Measurements from ENCODE around the gene XKR7. TPM values are rescaled to one million over a fixed set of nuclear protein-coding genes. Genes with fewer than 3 reads are reported as not detected.

The XKR7 gene
- total RNA-seq, 2 donors from 2014 or later: 0.05 TPM; not detected in 1

DNA sequence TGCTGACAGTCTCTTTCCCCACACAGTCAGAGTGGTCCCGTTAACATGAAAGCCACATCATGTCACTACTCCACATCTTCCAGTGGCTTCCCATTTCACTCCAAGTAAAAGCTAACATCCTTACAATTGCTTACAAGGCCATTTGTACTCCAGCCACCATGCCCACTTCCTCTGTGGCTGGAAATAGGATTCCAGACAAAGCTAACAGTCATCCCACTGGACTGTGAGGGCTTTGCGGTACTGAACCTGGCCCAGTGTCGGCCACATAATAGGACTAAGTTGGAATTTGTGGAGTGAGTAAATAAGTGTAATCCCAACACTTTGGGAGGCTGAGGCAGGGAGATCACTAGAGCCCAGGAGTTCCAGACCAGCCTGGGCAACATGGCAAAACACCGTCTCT, 53.1 kb downstream of the XKR7 start:
- Histone ChIP-seq H3K4me1 (replicated peaks) (no peaks in the 10 kb centered on the region), H3K9me3 (no peaks in the 10 kb centered on the region), H3K4me3 (no peak overlapping the region), H3K27me3 (replicated peaks; ENCODE audit: insufficient read depth) (no peaks in the 10 kb centered on the region), H3K27ac (no peak overlapping the region), H3K36me3 (no peaks in the 10 kb centered on the region)
- no peak for TF ChIP-seq CTCF (IDR thresholded peaks at IDR 0.05)
- no peak for TF ChIP-seq POLR2A (IDR thresholded peaks at IDR 0.05)
- TF ChIP-seq POLR2AphosphoS5 (IDR thresholded peaks at IDR 0.05): no peak
- intact Hi-C loops (cut with DNase I): no loop called here
- 86% methylated on average over 4 of the region's 4 CpGs for WGBS
- DNase-seq (ENCODE audit: low spot score): no peak

DNA sequence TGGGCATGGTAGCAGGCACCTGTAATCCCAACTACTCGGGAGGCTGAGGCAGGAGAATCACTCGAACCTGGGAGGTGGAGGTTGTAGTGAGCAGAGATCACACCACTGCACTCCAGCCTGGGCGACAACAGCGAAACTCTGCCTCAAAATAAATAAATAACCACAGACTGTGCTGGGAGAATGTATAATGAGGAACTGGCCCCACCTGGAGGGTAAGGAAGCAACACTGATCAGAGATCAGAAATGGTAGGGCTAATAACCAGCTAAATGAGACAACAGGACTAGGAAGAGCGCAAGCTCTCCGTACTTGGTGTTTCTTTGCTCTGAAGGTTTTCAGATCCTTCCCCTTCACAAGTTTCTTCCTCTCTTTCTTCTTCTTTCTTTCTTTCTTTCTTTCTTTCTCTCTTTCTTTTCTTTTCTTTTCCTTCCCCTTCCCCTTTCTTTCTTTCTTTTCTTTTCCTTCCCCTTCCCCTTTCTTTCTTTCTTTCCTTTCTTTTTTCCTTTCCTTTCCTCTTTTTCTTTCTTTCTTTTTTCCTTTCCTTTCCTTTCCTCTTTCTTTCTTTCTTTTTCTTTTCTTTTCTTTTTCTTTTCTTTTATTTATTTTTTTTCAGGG, 56.8 kb downstream of the XKR7 start:
- TF ChIP-seq POLR2A (IDR thresholded peaks at IDR 0.05) (no peak), POLR2AphosphoS5 (IDR thresholded peaks at IDR 0.05) (no peak), CTCF (IDR thresholded peaks at IDR 0.05) (no peak)
- WGBS: 84% methylated on average over 6 of the region's 6 CpGs
- no peaks in the 10 kb centered on the region for H3K4me1 ChIP-seq (replicated peaks)
- no peak for DNase-seq (ENCODE audit: low spot score)
- H3K4me3 ChIP-seq: no peak overlapping the region
- intact Hi-C loops (cut with DNase I): no loop called here
- no peaks in the 10 kb centered on the region for H3K27me3 ChIP-seq (replicated peaks; ENCODE audit: insufficient read depth)
- no peaks in the 10 kb centered on the region for H3K36me3 ChIP-seq
- H3K9me3 ChIP-seq: no peaks in the 10 kb centered on the region
- H3K27ac ChIP-seq: no peak overlapping the region

GRCh38 chr20:32027643-32028042, 59.7 kb downstream of the XKR7 start:
- intact Hi-C loops (cut with DNase I): no loop called here

DNA sequence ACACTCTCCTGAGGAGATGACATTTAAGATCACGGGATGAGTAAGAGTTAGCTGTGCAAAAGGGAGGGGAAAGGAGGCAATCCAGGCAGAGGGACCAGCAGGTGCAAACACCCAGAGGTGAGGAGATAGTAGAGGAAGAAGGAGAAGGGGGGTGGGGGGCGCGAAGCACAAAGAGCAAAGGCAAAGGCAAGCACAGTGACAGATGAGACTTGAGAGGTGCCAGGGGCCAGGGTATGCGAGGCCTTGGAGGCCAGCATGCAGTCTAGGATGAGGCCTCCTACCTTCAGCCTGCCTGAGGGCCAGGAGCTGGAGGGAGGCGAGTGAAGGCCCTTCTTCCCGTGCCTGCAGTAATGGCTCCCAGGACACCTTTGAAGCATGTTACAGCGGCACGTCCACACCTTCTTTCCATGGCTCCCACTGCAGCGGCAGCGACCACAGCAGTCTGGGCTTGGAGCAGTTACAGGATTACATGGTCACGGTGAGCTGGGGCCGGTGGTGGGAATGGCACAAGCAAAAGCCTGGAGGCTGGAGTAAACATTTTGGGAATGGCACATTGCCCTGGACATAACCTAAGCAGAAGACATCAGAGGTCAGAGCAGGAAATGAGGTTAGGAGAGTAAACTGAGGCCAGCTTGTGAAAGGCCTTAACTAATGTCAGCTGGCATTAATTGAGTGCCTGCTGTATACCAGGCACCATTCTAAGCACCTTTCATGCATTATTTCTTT, 60.9 kb downstream of the XKR7 start:
- no peak for DNase-seq (ENCODE audit: low spot score)
- peaks cover 5% of the 10 kb centered on the region for H3K4me1 ChIP-seq (replicated peaks)
- no peaks in the 10 kb centered on the region for H3K9me3 ChIP-seq
- intact Hi-C loops (cut with DNase I): no loop called here
- H3K27ac ChIP-seq: no peak overlapping the region
- no peaks in the 10 kb centered on the region for H3K36me3 ChIP-seq
- no peaks in the 10 kb centered on the region for H3K27me3 ChIP-seq (replicated peaks; ENCODE audit: insufficient read depth)
- no peak for TF ChIP-seq CTCF (IDR thresholded peaks at IDR 0.05)
- TF ChIP-seq POLR2A (IDR thresholded peaks at IDR 0.05): no peak
- TF ChIP-seq POLR2AphosphoS5 (IDR thresholded peaks at IDR 0.05): no peak
- no peak overlapping the region for H3K4me3 ChIP-seq
- 44% methylated on average over 12 of the region's 12 CpGs for WGBS

More at GRCh38 chr20:32027643-32028042, 59.7 kb downstream of the XKR7 start:
- H3K27ac ChIP-seq: no peak overlapping the region
- WGBS: 88% methylated on average over 3 of the region's 3 CpGs
- no peak for DNase-seq (ENCODE audit: low spot score)
- no peaks in the 10 kb centered on the region for H3K27me3 ChIP-seq (replicated peaks; ENCODE audit: insufficient read depth)
- H3K9me3 ChIP-seq: no peaks in the 10 kb centered on the region
- no peak overlapping the region for H3K4me3 ChIP-seq
- H3K4me1 ChIP-seq (replicated peaks): peaks cover 5% of the 10 kb centered on the region
- no peaks in the 10 kb centered on the region for H3K36me3 ChIP-seq
- TF ChIP-seq POLR2A (IDR thresholded peaks at IDR 0.05) (no peak), POLR2AphosphoS5 (IDR thresholded peaks at IDR 0.05) (no peak)

GRCh38 chr20:32029561-32029960, 61.6 kb downstream of the XKR7 start:
- peaks cover 5% of the 10 kb centered on the region for H3K4me1 ChIP-seq (replicated peaks)
- H3K9me3 ChIP-seq: no peaks in the 10 kb centered on the region
- intact Hi-C loops (cut with DNase I): no loop called here
- no peak overlapping the region for H3K27ac ChIP-seq
- no peak for DNase-seq (ENCODE audit: low spot score)
- WGBS: 78% methylated on average over 11 of the region's 11 CpGs
- H3K4me3 ChIP-seq: no peak overlapping the region
- no peaks in the 10 kb centered on the region for H3K27me3 ChIP-seq (replicated peaks; ENCODE audit: insufficient read depth)
- TF ChIP-seq POLR2A (IDR thresholded peaks at IDR 0.05) (no peak), POLR2AphosphoS5 (IDR thresholded peaks at IDR 0.05) (no peak), CTCF (IDR thresholded peaks at IDR 0.05) (no peak)
- no peaks in the 10 kb centered on the region for H3K36me3 ChIP-seq
